ENCODE data around the gene PTGES.
"Not testable (repeated sequence)": the region's sequence is repeated elsewhere in the genome, so short reads cannot be mapped to it uniquely, and the experiment has no call there.

Gene PTGES

DNA sequence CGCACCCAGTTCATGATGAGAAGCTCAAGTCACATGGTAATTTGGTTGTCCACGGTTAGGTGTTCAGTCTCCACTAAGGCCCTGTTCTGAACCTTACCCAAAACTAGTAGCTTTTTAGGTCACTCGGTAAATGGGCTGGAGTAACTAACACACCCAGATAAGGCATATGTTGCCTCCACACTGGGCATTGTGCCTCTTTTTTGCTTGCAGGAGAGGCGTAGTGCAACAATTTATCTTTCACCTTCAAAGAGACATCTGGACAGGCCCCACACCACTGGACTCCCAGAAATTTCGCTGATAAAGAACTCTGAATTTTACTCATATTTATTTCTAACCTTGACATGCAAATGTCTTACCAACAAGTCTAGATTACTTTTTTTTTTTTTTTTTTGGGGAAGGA, 16.8 kb upstream of the PTGES start:
- no peak for DNase-seq

DNA sequence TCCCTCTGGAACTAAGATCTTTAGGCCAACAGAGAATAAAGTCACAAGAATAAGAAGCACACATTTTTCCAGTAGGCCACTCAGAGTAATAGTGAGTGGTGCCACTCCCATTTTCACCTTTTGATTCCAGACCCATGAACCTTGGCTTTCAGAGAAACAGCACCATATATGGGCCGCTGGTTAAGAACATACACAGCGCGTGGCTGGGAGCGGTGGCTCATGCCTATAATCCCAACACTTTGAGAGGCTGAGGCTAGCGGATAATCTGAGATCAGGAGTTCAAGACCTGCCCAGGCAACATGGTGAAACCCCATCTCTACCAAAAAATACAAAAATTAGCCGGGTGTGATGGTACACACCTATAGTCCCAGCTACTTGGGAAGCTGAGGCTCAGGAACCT, 15.6 kb upstream of the PTGES start:
- no peak for DNase-seq

DNA sequence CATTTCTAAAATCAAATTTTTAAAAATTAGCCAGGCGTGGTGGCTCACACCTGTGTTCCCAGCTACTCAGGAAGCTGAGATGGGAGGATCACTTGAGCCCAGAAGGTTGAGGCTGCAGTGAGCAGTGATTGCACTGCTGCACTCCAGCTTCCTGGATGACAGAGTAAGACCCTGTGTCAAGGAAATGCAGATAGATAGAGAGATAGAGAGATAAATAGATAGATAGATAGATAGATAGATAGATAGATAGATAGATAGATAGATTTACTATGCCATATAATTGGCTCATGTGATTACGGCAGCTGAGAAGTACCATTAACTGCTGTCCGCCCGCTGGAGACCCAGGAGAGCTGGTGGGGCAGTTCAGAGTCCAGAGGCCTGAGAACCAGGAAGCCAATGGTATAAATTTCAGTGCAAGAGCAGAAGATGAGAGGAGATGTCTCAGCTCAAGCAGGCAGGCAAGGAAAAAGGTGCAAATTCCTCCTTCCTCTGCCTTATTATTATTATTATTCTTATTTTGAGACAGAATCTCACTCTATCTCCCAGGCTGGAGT, 13.0 kb upstream of the PTGES start:
- DNase-seq: no peak

- no peak for DNase-seq
Observed at GRCh38 chr9:129762985-129763926, 10.4 kb upstream of the PTGES start.

- not testable (repeated sequence) for DNase-seq
Observed at GRCh38 chr9:129762370-129762984, 9.6 kb upstream of the PTGES start.

DNA sequence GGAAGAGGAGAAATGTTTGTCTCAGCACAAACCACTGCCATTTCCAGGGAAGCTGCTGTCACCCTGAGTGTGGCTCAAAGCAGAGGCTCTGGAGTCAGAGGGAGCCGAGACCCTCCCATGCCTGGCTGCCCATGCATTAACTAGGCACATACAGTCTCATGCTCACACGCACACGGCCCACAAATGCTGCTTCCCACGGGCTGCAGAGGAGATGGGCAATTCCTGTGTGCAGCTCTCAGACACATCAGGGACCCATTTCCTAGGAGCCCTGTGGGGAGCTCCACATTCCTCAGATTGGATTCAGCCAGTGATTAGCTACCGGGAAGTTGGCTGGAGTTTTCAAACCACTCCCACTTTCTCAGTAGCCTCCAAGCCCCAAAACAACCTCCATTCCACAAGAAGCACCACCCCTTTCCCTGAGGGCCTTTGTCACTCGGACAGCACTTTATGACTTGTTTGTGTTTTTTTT, 9.1 kb upstream of the PTGES start:
- no peak for DNase-seq

DNA sequence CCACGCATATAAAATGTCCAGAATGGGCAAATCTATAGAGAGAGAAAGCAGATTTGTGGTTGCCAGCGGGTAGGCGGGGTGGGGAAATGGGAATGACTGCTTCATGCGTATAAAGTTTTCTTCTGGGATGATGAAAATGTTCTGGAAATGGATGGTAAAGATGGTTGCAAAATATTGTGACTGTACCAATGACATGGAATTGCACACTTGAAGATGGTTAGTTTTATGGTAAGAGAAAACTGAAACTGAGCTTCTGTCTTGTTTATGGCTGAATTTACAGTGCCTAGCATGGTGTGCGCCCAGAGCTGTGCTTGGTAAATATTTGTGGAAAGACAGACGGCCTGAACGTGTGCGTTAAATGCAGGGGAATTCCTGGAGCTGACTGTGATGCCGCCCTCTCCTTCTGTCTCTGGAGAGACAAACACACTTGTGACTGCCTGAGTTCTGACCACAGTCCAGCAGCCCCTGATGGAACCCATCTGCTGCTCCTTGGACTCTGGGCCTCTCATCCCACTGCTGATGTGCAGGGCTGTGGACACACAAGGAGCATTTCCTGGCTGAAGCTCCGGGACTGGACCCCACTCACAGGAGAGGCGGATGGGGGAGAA, 8.6 kb upstream of the PTGES start:
- DNase-seq: no peak

GRCh38 chr9:129760784-129761183, 7.9 kb upstream of the PTGES start:
- DNase-seq: not testable (repeated sequence)

GRCh38 chr9:129759804-129760502, 7.1 kb upstream of the PTGES start:
- DNase-seq: no peak

- DNase-seq: no peak
Observed at GRCh38 chr9:129759319-129759718, 6.5 kb upstream of the PTGES start.

- DNase-seq: no peak
Observed at GRCh38 chr9:129757045-129757444, 4.2 kb upstream of the PTGES start.

- no peak for DNase-seq
Observed at GRCh38 chr9:129756191-129756590, 3.3 kb upstream of the PTGES start.

GRCh38 chr9:129755151-129755550, 2.3 kb upstream of the PTGES start:
- no peak for DNase-seq

- DNase-seq: no peak
Observed at GRCh38 chr9:129751841-129752801, 721 bp downstream of the PTGES start.

GRCh38 chr9:129750013-129750638, 2.7 kb downstream of the PTGES start:
- no peak for DNase-seq

GRCh38 chr9:129749575-129749974, 3.3 kb downstream of the PTGES start:
- no peak for DNase-seq

DNA sequence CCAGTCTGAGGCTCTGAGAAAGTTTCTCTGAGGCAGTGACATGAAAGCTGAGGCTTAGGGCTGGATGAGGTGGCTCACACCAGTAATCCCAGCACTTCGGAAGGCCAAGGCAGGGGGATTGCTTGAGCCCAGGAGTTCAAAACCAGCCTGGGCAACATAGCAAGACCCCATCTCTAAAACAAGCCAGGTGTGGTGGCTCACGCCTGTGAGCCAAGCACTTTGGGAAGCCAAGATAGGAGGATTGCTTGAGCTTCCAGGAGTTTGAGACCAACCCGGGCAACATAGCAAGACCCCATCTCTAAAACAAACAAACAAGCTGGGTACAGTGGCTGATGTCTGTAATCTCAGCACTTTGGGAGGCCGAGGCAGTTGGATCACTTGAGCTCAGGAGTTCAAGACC, 3.8 kb downstream of the PTGES start:
- DNase-seq: not testable (repeated sequence)

DNA sequence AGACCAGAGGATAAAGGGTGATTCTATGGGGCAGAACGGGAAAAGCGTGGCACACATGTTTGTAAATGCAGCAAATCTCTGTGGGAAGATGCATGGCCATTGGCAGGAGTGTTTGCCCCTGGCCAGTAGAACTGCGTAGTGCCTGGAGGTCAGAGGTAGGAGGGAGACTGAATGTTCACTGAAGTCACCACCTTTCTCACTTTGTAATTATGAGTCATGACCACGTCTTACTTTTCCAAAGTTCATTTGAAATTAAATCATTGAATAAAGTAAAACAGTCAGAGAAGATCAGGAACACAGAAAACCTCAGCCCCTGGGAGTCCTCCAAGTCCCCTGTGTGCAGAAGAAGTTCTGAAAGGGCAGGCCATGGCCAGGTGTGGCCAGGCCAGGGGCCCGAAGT, 4.6 kb downstream of the PTGES start:
- DNase-seq: no peak

DNA sequence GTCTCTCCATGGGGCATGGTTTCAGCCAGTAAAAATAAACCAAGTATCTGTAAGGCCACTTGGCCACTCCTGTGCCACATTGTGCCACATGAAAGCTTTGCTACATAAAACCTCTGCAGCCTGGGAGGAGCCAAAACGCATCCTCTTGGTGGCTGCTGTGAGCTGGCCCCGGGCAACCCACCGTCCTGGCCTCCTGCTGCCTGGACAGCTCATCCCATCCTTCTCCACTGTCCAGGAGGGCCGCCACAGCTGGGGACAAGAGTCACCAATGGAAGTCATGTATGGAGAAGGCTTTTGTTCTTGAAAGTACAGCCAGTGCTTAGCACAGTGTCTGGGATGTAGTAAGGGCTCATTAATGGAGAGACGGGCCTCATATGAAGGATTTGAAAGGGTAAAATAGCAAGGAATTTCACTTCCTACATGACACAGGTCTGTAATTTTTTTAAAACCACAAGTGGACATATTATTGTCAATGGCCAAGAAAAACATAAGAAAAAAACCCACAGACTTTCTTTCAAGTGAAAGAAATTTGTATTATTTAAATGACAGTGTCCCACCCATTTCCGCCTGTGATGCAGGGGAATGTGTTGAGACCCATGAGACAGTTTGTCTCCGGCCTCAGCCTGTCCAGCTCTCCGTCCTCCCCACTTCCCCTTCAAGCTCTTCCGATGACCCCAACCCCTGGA, 6.6 kb downstream of the PTGES start:
- no peak for DNase-seq

DNA sequence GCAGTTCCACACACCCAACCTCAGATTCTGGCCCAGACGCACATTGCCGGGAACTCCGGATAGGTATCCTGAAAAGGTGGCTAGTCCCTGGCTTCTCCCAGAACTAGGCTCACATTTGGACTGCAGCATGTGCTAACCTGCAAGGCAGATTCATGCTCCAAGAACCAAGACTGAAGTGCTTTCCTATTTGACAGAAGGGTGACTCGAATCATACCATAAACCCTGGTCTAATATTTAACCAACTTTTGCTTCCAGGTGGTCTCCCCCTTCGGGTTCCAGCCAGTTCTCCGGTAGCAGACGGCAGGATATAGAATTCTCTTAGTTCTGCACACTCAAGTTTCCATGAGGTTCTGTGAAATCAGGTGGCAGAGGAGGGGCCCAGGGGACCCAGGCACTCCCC, 7.6 kb downstream of the PTGES start:
- DNase-seq: no peak
